Activated naive CD8-positive, alpha-beta T cell treated with anti-CD3 and anti-CD28 coated beads for 36 hours (primary cell): ENCODE data around the gene PSMD11. TPM values are rescaled to one million over a fixed set of nuclear protein-coding genes. Genes with fewer than 3 reads are reported as not detected.

Experiments used
- DNase-seq: peaks from one replicate; pipeline ENCODE4 v3.0.0; 2021
- H3K27ac Mint-ChIP-seq: one replicate; pipeline ENCODE4 v1.8.0; 2022; ENCODE audit warnings: mild to moderate bottlenecking, moderate library complexity, mixed read lengths
- H3K27me3 Mint-ChIP-seq: one replicate; pipeline ENCODE4 v1.8.0; 2022; ENCODE audit warnings: mild to moderate bottlenecking, mixed read lengths
- H3K36me3 Mint-ChIP-seq: one replicate; pipeline ENCODE4 v1.8.0; 2021; ENCODE audit warnings: mild to moderate bottlenecking, mixed read lengths
- H3K4me1 Mint-ChIP-seq: one replicate; pipeline ENCODE4 v1.8.0; 2021; ENCODE audit warnings: mixed read lengths
- H3K4me3 Mint-ChIP-seq: one replicate; pipeline ENCODE4 v1.8.0; 2022; ENCODE audit warnings: mild to moderate bottlenecking, moderate library complexity, mixed read lengths
- H3K9me3 Mint-ChIP-seq: one replicate; pipeline ENCODE4 v1.8.0; 2022; ENCODE audit warnings: mixed read lengths
- total RNA-seq, 2 experiments: library from RNA; stranded (reverse); gene quantifications; one replicate each; pipeline ENCODE4 v1.2.3, GENCODE V29; 2021

The PSMD11 gene
- total RNA-seq, 2 experiments from 2014 or later, result 147 to 157 TPM

GRCh38 chr17:32503251-32504165 lies 59.2 kb downstream of the PSMD11 start:
- Mint-ChIP-seq H3K27ac (peak overlapping the region; percentile 95), H3K36me3 (peaks cover 8% of the 10 kb centered on the region), H3K27me3 (no peaks in the 10 kb centered on the region), H3K4me1 (peaks cover 57% of the 10 kb centered on the region), H3K4me3 (peak overlapping the region; percentile 50), H3K9me3 (no peaks in the 10 kb centered on the region)
- no peak for DNase-seq

GRCh38 chr17:32504166-32504990 lies 60.1 kb downstream of the PSMD11 start:
- Mint-ChIP-seq H3K9me3 (no peaks in the 10 kb centered on the region), H3K27ac (peak overlapping the region; percentile 95), H3K36me3 (peaks cover 8% of the 10 kb centered on the region), H3K4me1 (peaks cover 65% of the 10 kb centered on the region), H3K4me3 (peak overlapping the region; percentile 50), H3K27me3 (no peaks in the 10 kb centered on the region)
- DNase-seq, result no peak

- no peaks in the 10 kb centered on the region for H3K9me3 Mint-ChIP-seq
- no peak overlapping the region for H3K27ac Mint-ChIP-seq
- H3K36me3 Mint-ChIP-seq, result peaks cover 1% of the 10 kb centered on the region
- no peak for DNase-seq
- peaks cover 45% of the 10 kb centered on the region for H3K4me1 Mint-ChIP-seq
- no peak overlapping the region for H3K4me3 Mint-ChIP-seq
- H3K27me3 Mint-ChIP-seq, result no peaks in the 10 kb centered on the region
These were observed 64.6 kb downstream of the PSMD11 start for GRCh38 chr17:32508926-32509325.

- no peak for DNase-seq
- H3K36me3 Mint-ChIP-seq, result peaks cover 1% of the 10 kb centered on the region
- H3K4me1 Mint-ChIP-seq, result peaks cover 44% of the 10 kb centered on the region
- no peak overlapping the region for H3K27ac Mint-ChIP-seq
- no peaks in the 10 kb centered on the region for H3K27me3 Mint-ChIP-seq
- H3K9me3 Mint-ChIP-seq, result no peaks in the 10 kb centered on the region
- no peak overlapping the region for H3K4me3 Mint-ChIP-seq
These were observed 66.2 kb downstream of the PSMD11 start for GRCh38 chr17:32510466-32510865.

GRCh38 chr17:32512328-32512727 lies 68.0 kb downstream of the PSMD11 start:
- no peaks in the 10 kb centered on the region for H3K9me3 Mint-ChIP-seq
- H3K27me3 Mint-ChIP-seq, result no peaks in the 10 kb centered on the region
- peaks cover 57% of the 10 kb centered on the region for H3K4me1 Mint-ChIP-seq
- no peak overlapping the region for H3K4me3 Mint-ChIP-seq
- H3K27ac Mint-ChIP-seq, result no peak overlapping the region
- no peak for DNase-seq
- H3K36me3 Mint-ChIP-seq, result peaks cover under 1% of the 10 kb centered on the region

- Mint-ChIP-seq H3K27ac (no peak overlapping the region), H3K4me1 (peaks cover 60% of the 10 kb centered on the region), H3K36me3 (no peaks in the 10 kb centered on the region), H3K4me3 (no peak overlapping the region), H3K9me3 (no peaks in the 10 kb centered on the region), H3K27me3 (no peaks in the 10 kb centered on the region)
- DNase-seq, result no peak
These were observed 69.3 kb downstream of the PSMD11 start for GRCh38 chr17:32513579-32513978.

GRCh38 chr17:32514606-32515005 lies 70.3 kb downstream of the PSMD11 start:
- Mint-ChIP-seq H3K4me1 (peaks cover 59% of the 10 kb centered on the region), H3K4me3 (no peak overlapping the region), H3K27ac (no peak overlapping the region), H3K36me3 (no peaks in the 10 kb centered on the region), H3K9me3 (no peaks in the 10 kb centered on the region), H3K27me3 (no peaks in the 10 kb centered on the region)
- no peak for DNase-seq

GRCh38 chr17:32515677-32516383 lies 71.5 kb downstream of the PSMD11 start:
- Mint-ChIP-seq H3K4me3 (peak overlapping the region; percentile 9), H3K27ac (peak overlapping the region; percentile 88), H3K9me3 (no peaks in the 10 kb centered on the region), H3K36me3 (no peaks in the 10 kb centered on the region), H3K4me1 (peaks cover 72% of the 10 kb centered on the region), H3K27me3 (no peaks in the 10 kb centered on the region)
- DNase-seq, result no peak

GRCh38 chr17:32516450-32516849 lies 72.1 kb downstream of the PSMD11 start:
- no peak for DNase-seq
- Mint-ChIP-seq H3K36me3 (no peaks in the 10 kb centered on the region), H3K4me1 (peaks cover 73% of the 10 kb centered on the region), H3K27me3 (no peaks in the 10 kb centered on the region), H3K4me3 (no peak overlapping the region), H3K27ac (peak overlapping the region; percentile 88), H3K9me3 (no peaks in the 10 kb centered on the region)

- H3K9me3 Mint-ChIP-seq, result peaks cover under 1% of the 10 kb centered on the region
- no peaks in the 10 kb centered on the region for H3K27me3 Mint-ChIP-seq
- no peak for DNase-seq
- H3K27ac Mint-ChIP-seq, result peak overlapping the region; percentile 84
- H3K36me3 Mint-ChIP-seq, result peaks cover under 1% of the 10 kb centered on the region
- H3K4me1 Mint-ChIP-seq, result peaks cover 71% of the 10 kb centered on the region
- H3K4me3 Mint-ChIP-seq, result peak overlapping the region; percentile 35
These were observed 72.8 kb downstream of the PSMD11 start for GRCh38 chr17:32516940-32517701.

- Mint-ChIP-seq H3K4me3 (no peak overlapping the region), H3K4me1 (peaks cover 78% of the 10 kb centered on the region), H3K9me3 (peaks cover 4% of the 10 kb centered on the region), H3K27ac (peak overlapping the region; percentile 69), H3K36me3 (peaks cover 4% of the 10 kb centered on the region), H3K27me3 (no peaks in the 10 kb centered on the region)
- no peak for DNase-seq
These were observed 73.7 kb downstream of the PSMD11 start for GRCh38 chr17:32517982-32518381.

GRCh38 chr17:32518646-32519227 lies 74.4 kb downstream of the PSMD11 start:
- no peak for DNase-seq
- H3K27me3 Mint-ChIP-seq, result no peaks in the 10 kb centered on the region
- peaks cover 4% of the 10 kb centered on the region for H3K36me3 Mint-ChIP-seq
- peaks cover 4% of the 10 kb centered on the region for H3K9me3 Mint-ChIP-seq
- H3K27ac Mint-ChIP-seq, result peak overlapping the region; percentile 25
- peak overlapping the region; percentile 29 for H3K4me3 Mint-ChIP-seq
- peaks cover 82% of the 10 kb centered on the region for H3K4me1 Mint-ChIP-seq

GRCh38 chr17:32519228-32520103 lies 75.2 kb downstream of the PSMD11 start:
- DNase-seq, result peak; percentile 64
- Mint-ChIP-seq H3K9me3 (peaks cover 5% of the 10 kb centered on the region), H3K36me3 (peaks cover 6% of the 10 kb centered on the region), H3K4me3 (peak overlapping the region; percentile 76), H3K27ac (peak overlapping the region; percentile 83), H3K4me1 (peaks cover 86% of the 10 kb centered on the region), H3K27me3 (no peaks in the 10 kb centered on the region)
